HL-60/S4 treated with retinoic acid at 250 ng/mL for 4 days and 3 days (cell line): Measurements from ENCODE around the gene PTPRD.

Source experiments
- in situ Hi-C: fragments of 300-500 bp; cut with MboI; formaldehyde crosslinking; loops from 2 replicates; pipeline ENCODE4 v1.7.0; 2022; ENCODE audit warnings: low sequenced_read_pairs

The PTPRD gene

DNA sequence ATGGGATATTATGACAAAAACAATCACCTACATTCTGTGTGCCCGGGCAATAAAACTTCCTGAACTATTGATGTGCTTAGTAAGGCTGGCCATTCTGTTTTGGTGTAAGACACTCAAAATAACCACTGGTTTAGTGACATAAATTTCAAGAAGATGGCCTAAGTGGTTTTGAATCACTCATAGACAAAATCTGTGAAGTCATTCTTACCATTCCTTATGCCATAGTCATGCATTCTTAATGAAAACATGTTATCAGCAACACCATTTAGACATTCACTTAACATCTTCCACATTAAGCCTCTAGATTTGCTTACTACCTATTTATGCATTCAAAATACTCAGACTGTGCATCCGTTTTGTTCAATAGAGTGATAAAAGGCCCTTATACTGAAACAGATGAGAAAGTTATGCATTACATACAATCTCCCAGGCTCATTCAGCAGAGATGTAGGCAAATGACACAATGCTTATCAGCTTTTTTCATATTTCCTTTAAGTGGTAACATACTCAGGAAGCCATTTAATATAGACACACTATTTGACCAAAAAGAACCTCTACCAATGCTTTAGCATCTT lies 1964.4 kb downstream of the PTPRD start:
- in situ Hi-C loops: no loop called here

DNA sequence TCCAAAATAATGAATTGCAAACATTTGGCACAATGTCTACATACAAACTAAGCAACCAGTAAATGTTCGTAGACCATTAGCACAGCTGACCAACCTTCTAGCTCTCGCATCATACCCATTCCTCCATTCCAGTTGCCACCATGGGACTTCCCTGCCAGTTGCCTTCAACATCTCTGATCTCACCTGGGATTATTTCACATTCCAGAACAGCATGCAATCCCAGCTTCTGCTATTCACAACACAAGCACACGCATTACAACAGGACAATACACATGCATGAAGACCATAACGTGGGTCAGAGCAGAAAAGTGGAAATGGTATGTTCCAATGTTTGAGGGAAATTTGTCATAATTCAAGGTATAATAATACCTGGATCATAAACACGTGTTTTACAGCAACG lies 1965.0 kb downstream of the PTPRD start:
- in situ Hi-C loops: no loop called here

DNA sequence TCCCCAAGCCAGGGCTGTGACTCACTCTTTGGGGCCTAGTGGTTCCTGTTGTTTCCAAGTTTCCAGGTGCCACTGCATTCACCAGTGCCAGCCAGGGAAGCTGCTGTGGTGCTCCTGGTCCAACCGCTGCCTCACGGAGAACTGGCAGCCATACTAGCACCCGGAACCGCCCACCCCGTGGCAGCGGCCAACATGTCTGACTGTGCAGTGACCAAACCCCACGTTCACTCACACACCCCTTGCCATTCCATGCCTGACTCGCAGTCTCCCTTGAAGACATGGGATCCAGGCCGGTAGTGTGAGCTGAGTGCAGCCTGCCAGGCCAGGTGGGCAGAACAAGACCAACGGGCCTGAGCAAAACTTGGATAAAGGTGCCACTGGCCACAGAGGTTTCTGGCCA lies 1968.2 kb downstream of the PTPRD start:
- in situ Hi-C loops: no loop called here

DNA sequence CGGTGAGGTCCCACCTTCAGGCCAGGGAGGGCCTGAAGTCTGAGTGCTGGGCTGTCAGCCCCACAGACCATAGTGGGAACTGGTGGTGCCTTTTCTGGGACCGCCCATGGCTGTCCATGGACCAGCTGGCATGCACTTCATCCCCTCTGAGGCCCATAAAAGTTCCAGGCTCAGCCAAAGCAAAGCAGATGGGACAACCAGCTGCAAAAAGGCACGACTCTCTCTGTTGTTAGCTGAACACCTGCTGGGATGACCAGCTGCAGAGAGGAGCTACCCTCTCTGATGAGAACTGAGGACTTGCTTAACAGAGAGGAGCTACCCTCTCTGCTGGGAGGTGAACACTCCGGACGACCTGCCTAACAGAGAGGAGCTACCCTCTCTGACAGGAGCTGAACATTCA lies 1968.9 kb downstream of the PTPRD start:
- in situ Hi-C loops: no loop called here

DNA sequence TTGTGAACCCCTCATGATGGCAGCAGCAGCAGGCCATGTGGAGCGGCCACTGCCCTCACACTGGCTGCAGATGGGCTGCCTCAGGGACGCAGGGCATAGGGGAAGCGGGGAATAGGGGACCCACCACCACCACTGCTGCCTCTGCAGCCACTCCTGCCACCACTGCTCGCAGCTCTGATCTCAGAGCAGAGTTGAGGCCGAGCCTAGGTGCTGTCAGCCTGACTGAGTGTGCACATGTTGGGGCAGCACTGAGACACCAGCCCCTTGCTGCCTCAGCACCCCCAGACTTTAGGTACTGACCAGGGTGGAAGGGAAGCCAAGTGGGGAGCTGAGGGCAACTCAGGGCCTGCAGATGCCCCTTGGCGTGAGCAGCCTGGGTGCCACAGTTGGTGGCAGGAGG lies 1969.3 kb downstream of the PTPRD start:
- in situ Hi-C loops: no loop called here

DNA sequence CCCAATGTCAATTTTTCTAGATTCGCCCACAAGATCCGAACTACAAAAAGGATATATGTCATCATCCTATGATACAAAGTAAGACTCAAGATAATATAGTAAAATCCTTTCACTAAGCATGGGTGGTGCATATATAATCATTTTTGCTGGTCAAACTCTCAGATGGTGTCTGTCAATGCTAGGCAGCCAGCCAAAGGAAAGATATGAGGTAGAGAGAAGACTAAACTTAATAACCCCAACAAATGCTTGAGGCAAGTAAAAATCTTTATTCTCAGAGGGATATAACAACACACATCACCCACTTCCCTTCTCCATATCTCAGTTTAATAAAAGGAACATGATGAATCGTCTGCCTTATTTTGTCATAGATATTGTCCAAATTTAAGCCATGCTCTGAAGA lies 1972.0 kb downstream of the PTPRD start:
- in situ Hi-C loops: no loop called here

DNA sequence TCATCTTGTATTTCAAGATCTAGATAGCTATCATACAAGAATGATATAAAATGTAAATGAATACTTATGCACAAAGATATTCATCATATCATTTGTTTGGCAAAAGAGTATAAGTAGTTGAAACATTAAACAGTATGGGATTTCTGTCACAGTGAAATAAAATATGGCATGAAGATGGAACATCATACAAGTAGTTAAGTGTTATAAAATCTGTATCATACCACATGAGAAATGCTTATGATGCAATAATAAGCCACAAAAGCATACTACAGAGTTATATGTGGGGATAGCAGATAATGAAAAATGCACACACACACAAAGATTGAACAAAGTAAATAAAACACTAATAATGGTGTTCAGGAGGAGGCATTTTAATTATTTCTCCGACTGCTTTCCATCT lies 1975.2 kb downstream of the PTPRD start:
- in situ Hi-C loops: no loop called here

DNA sequence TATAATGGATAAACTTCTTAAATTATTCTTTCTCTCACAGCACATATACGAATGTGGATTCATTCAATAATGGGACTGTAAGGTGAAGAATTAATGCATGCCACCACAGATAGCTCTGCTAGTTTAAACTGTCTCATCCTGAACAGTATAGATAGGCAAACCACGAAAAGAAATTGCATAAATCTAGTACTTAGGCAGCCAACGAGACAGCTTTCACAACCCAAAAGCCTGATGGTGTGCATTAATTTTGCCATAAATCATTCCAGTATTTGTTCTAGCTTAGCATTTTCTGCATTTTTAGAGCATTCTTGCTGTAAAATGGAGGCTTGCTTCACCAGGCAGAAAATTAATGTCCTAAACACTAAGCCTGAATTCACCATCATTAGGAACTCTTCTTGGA lies 1979.0 kb downstream of the PTPRD start:
- in situ Hi-C loops: no loop called here

DNA sequence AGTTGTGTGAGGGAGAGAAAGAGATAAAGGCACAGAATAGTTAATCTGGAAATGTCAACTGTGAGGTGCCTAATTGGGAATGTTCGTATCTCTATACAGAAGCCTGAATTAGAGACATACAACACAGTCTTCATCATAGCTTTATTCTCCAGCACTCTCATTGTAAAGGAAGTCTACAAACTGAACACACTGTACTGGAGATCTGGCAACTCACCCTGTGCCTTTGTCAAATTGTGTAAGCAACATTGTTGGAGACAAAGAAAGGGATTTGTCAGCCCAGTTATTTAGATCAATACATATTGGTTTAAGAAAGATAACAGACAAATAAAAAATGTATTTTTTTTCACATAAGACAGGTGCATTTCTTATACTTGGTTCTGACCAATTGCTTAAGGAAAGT lies 1980.3 kb downstream of the PTPRD start:
- in situ Hi-C loops: no loop called here

DNA sequence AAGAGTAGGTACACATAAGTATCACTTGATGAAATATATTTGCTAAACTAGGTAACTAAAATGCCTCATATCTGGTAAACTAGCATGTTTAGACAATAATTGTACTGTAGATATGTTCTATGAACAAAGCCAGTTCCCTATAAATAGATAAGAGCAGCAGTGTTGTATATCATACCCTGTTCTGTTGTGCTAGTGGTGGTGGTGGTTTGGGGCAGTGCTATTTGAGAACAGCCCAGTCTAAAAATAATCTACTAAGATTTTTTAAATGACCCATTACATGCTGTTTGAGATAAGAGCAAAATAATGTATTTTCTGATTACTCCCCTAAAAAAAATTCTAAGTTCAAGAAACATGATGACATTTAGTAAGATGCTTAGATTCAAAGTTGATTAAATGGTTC lies 1984.0 kb downstream of the PTPRD start:
- in situ Hi-C loops: no loop called here

DNA sequence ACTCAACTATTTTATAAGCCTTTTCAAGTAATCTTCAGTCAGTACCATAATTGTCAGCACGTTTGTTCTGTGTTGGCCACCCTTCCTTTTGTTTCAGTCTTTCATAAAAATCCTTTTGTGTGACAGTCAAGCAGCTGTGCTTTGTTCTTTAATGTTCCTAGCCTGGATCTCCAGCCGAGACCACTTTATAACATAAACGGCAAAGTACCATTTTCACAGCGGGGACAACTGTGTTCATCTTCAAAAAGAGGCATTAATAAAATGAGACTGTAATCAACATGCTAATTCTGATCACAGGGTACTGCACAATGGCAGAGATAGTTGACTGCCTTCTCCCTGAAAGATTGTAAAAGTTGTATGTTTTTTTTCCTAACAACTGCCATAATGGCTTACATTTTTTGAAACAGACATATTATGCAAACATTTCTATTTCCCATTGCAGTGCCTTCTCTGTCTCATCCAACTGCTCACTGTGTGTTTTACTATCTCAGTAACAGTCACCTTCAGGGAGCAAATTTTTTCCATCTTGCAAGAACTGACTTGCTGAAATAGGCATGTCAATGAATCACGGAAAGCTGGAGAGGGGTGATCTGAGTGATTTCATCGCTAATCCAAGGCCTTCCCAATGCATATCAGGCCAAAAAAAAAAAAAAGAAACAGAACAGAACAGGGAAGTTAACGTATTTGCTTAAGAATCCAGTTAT lies 1984.7 kb downstream of the PTPRD start:
- in situ Hi-C loops: no loop called here

DNA sequence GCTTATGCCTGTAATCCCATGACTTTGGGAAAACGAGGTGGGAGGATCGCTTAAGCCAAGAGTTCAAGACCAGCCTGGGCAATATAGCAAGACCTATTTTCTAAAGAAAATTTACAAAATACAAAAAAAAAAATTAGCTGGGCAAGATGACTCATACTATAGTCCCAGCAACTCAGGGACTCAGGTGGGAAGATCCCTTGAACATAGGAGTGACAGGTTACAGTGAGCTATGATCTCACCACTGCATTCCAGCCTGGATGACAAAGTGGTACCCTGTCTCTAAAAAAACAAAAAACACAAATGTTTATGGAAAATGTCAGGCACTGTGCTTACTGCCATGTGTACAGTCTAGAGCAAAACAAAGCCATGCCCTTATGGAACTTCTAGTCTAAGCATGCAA lies 1989.9 kb downstream of the PTPRD start:
- in situ Hi-C loops: no loop called here

DNA sequence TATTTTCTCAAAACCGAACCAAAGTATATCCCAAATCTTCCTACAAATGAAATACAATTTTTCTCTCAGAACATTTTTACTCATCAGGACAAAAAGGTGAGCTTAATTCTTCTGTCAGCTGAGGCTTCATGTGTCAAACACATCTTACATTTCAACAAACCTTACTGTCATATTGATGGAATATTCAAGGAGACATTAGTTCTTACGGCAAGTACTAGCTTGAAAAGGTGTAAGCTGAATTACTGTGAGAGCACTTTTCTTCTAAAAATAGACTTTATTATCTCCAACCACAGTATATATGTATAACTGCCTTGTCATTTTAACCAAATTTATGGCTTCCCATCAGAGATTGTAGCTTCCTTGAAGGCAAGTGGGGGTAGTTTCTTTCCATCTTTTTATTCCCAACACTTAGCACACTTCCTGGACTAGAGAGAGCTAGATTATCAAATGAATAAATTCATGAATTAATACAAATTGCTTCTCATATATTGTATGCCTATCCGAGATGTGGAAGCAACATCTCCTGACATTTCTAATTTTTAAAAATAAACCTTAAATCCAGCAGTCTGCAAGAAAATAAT lies 1990.5 kb downstream of the PTPRD start:
- in situ Hi-C loops: no loop called here

DNA sequence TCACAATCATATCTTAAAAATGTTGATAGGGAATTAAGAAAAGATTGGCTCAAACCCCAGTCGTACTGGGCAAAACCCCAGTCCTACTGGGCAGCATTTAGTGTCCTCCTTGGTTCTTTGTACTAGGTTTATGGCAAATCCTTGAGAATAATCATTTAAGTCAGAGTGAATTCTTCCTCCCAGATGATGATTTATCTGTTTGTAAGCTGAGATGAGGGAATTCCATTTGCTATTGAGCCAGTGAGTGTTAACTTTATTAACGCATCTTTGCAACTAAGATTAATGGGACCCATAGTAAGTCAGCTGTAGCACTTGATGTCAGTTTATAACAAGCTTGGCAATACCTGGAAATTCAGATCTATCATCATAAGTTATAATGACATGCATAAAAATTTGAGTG lies 1991.4 kb downstream of the PTPRD start:
- in situ Hi-C loops: no loop called here

DNA sequence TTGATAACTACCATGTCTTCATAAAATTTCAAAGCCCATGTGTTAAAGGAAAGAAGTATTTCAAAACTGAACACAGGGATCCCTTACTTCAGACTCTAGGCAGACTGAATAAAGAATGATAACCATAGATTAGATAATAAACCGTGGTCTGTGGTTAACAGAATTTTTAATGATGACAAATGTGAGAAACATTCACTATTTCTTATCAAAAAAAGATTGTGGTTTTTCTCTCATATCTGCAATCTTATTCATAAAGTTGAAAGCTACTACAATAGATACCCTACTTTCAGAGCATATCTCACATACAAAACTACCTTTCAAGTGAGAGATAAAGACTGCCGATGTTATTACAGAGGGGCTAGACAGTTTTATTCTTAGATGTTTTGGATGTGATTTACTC lies 1996.4 kb downstream of the PTPRD start:
- in situ Hi-C loops: no loop called here

DNA sequence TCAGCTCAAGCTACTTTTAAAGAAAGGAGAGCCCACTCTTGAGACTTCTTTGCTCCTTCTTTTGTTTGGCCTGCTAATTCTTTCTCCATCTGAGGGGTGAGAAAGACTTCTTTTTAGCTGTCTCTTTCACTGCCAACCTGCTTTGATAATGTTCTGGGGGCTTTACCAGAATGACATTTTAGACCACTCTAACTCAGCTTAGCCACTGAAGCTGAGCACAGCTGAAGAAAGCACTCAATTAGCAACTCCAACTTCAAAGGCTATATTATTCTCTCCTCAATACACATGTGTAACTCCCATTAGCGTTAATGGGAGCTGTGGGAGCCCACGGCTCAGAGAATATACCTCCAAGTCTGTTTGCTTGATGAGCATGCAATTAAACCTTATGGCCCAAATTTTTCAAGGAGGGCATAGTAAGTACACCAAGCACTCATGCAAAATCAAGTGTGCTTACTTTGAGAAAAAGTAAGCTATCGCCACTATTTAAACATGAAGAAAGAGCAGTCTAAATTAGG lies 1997.8 kb downstream of the PTPRD start:
- in situ Hi-C loops: no loop called here

DNA sequence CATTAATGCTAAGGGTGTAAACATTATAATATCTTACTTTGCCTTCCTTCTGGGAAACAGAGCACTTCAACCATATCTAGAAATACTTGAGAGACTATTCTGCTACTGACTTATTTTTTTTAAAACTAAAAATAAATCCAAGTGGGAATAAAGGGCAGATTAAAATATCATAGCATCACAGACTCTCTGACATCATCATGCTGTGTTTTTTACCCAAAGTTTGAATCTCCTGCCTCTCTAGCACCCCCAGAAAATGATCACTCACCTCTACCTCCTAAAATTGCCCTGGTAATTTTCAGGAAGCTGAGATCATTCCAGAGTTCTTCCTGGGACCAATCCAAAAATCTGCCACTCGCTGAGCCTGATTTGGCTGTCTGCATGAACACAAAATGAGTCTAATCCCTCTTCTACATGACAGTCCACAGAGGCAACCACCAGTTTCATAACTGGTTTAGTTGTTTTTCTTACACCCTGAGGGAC lies 1999.4 kb downstream of the PTPRD start:
- in situ Hi-C loops: no loop called here

DNA sequence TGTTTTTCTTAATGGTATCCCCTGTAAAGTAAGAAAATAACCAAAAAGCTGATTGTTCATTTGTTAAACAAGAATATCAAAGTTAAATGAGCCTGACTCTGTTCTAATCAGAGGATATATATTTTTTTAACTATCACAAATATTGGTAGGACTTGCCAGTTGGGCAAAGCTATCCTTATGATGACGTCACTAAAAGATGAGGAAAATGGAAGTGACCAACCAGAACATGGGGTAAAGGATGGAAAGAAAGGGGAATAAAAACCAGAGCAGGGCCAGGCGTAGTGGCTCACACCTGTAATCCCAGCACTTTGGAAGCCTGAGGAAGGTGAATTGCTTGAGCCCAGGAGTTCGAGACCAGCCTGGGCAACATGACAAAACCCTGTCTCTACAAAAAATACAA lies 2001.6 kb downstream of the PTPRD start:
- in situ Hi-C loops: no loop called here

DNA sequence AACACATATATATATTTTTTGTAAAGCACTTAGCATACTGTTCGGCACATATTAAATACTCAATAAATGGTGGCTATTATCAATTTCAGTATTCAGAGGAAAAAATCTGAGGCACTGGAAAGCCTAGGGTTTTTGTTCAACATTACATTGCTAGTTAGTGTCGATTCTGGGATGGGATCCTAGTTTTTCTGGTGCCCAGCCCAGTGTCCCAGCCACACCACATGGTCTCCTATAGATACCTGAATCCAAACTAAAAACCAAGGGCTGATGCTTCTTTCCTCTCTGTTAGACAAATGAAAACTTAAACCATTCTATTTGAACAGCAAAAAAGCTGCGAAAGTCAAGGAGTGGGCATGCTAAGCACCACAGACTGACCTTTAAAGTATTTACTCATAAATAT lies 2002.5 kb downstream of the PTPRD start:
- in situ Hi-C loops: no loop called here

DNA sequence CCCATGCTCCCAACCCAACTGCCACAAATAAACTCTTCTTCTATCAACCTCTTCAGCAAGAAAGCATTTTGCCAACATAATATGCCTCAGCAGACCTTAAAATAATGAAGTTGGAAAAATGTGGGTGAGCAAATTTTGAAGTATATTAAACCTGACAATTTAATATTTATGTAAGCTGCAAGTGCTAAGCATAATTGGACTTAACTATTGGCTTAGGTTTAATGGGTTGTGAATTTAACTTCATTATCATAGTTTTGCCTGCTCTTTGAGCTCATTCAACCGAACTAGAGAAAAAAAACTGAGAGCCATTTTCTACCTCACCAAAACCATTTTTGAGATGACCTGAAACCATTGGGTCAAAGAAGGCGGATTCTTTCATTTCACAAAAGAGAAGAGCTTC lies 2007.7 kb downstream of the PTPRD start:
- in situ Hi-C loops: no loop called here

DNA sequence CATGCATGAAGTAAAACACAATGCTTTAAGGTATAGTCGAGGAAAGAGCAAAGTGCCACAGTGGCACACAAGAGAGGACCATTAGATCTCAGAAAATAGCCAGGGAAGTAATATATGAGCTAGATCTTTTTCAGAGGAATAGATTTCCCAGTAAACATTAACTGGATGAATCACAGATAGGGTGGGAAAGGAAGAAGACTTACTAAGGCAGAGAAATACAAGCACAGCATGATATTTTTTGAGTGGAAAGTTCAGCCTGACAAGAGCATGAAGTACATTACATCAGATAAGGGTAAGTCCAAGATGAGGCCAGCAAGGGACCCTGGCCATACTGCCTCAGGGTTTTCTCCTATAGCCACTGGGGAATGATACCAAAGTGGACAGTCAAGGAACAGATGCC lies 2008.6 kb downstream of the PTPRD start:
- in situ Hi-C loops: no loop called here

DNA sequence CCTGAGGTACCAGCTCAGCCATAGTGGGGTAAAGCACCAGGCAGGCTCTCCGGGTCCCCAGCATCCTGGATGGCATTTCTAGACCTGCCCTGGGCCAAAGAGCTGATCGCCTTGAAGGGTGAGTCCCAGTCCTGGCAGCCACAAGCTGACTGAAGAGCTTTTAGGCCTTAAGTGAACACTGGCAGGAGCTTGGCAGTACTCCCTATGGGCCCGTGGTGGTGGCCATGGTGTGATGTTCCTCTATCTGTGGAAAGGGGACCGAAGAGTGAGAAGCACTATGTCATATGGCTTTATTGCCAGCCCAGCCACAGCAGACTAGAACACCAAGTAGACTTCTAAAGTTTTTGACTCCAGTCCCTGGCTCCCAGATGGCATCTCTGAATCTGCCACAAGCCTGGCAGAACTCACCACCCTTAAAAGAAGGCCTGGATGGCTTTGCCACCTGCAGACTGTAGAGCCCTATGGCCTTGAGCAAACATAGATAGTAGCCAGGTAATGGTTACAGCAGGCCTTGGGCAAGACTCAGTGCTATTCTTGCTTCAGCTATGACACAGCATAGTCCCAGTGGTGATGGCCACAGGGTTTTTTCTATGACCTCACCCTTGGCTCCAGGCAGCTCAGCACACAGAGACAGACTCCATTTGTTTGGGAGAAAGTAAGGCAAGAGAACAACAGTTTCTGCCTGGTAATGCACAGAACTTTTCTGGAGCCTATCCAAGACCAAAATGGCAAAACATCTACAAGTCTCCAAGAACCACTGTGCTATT lies 2011.7 kb downstream of the PTPRD start:
- in situ Hi-C loops: no loop called here
